ENCODE results near the gene TBXAS1. TPM values are rescaled to one million over a fixed set of nuclear protein-coding genes. Genes with fewer than 3 reads are reported as not detected.

The TBXAS1 gene
- polyA plus RNA-seq, 2 of the 4 experiments (the other 2 are of a cell fraction) = 8.8 to 11.6 TPM

GRCh38 chr7:140062118-140062527 lies 233.1 kb downstream of the TBXAS1 start:
- ChIA-PET CTCF (interaction anchor here (1.2 to 1.5 kb wide), 3 partner anchors 9 to 443 kb away, joined by 3 to 6 read pairs (median 4); no protein-coding TSS in a partner anchor), POLR2A (no interaction called here)
- Histone ChIP-seq H3K4me3 (peak overlapping the region; percentile 65), H3K27ac (peak overlapping the region; percentile 79 to 94), H3K4me1 (peaks cover 28% of the 10 kb centered on the region), H3K9me3 (peaks cover 17% of the 10 kb centered on the region), H3K4me2 (peak overlapping the region; percentile 88)
- DNase-seq (ENCODE audit: low read depth in 1 of 2, low spot score in 1 of 2) = peak in 1 of 2 experiments; percentile 13
- peak in 1 of 2 experiments; percentile 12; a peak in 1 of 6 replicates for ATAC-seq
- TF ChIP-seq KDM1A (IDR thresholded peaks at IDR 0.05; ENCODE audit: low read depth) (no peak), HOXA7 (CRISPR knock-in tag; IDR thresholded peaks at IDR 0.05) (no peak), FOSL2 (IDR thresholded peaks at IDR 0.05) (no peak), FOSL2 (CRISPR knock-in tag; IDR thresholded peaks at IDR 0.05) (no peak), MAFK (IDR thresholded peaks at IDR 0.05; ENCODE audit: partially characterized antibody) (no peak), RARB (CRISPR knock-in tag; IDR thresholded peaks at IDR 0.05) (no peak), JUN (IDR thresholded peaks at IDR 0.05) (no peak), NPAS2 (CRISPR knock-in tag; IDR thresholded peaks at IDR 0.05; ENCODE audit: borderline replicate concordance) (no peak), GATA3 (IDR thresholded peaks at IDR 0.05; ENCODE audit: borderline replicate concordance) (no peak), TP53 (CRISPR knock-in tag; IDR thresholded peaks at IDR 0.05) (no peak), EP300 (IDR thresholded peaks at IDR 0.05) (no peak)
- TF ChIP-seq, protein P1, sequence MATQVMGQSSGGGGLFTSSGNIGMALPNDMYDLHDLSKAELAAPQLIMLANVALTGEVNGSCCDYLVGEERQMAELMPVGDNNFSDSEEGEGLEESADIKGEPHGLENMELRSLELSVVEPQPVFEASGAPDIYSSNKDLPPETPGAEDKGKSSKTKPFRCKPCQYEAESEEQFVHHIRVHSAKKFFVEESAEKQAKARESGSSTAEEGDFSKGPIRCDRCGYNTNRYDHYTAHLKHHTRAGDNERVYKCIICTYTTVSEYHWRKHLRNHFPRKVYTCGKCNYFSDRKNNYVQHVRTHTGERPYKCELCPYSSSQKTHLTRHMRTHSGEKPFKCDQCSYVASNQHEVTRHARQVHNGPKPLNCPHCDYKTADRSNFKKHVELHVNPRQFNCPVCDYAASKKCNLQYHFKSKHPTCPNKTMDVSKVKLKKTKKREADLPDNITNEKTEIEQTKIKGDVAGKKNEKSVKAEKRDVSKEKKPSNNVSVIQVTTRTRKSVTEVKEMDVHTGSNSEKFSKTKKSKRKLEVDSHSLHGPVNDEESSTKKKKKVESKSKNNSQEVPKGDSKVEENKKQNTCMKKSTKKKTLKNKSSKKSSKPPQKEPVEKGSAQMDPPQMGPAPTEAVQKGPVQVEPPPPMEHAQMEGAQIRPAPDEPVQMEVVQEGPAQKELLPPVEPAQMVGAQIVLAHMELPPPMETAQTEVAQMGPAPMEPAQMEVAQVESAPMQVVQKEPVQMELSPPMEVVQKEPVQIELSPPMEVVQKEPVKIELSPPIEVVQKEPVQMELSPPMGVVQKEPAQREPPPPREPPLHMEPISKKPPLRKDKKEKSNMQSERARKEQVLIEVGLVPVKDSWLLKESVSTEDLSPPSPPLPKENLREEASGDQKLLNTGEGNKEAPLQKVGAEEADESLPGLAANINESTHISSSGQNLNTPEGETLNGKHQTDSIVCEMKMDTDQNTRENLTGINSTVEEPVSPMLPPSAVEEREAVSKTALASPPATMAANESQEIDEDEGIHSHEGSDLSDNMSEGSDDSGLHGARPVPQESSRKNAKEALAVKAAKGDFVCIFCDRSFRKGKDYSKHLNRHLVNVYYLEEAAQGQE (IDR thresholded peaks at IDR 0.05) = no peak
- TF ChIP-seq, protein P2, sequence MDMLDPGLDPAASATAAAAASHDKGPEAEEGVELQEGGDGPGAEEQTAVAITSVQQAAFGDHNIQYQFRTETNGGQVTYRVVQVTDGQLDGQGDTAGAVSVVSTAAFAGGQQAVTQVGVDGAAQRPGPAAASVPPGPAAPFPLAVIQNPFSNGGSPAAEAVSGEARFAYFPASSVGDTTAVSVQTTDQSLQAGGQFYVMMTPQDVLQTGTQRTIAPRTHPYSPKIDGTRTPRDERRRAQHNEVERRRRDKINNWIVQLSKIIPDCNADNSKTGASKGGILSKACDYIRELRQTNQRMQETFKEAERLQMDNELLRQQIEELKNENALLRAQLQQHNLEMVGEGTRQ (IDR thresholded peaks at IDR 0.05) = no peak
- TF ChIP-seq, protein P3, sequence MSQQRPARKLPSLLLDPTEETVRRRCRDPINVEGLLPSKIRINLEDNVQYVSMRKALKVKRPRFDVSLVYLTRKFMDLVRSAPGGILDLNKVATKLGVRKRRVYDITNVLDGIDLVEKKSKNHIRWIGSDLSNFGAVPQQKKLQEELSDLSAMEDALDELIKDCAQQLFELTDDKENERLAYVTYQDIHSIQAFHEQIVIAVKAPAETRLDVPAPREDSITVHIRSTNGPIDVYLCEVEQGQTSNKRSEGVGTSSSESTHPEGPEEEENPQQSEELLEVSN (IDR thresholded peaks at IDR 0.05; ENCODE audit: borderline replicate concordance, low read depth) = no peak
- WGBS (ENCODE audit: missing lambda C conversion rate) = 42% methylated on average over 27 of the region's 32 CpGs
- no peak for FAIRE-seq

- POLR2A ChIA-PET = interaction anchor here (0.9 kb wide), 1 partner anchor 382 kb away, joined by 3 read pairs; no protein-coding TSS in a partner anchor
- no peak for FAIRE-seq
- peak; percentile 41 to 79 for DNase-seq (ENCODE audit: low read depth in 1 of 2, low spot score in 1 of 2)
- Histone ChIP-seq H3K27ac (peak within 1 kb of the TSS; percentile 79 to 94), H3K4me2 (peak within 1 kb of the TSS; percentile 88), H3K4me1 (peaks cover 28% of the 10 kb centered on the region), H3K9me3 (peaks cover 22% of the 10 kb centered on the region), H3K4me3 (peak within 1 kb of the TSS; percentile 65)
- ATAC-seq = peak; percentile 74 to 76
- CTCF ChIA-PET = interaction anchor here (1.0 to 1.5 kb wide), 3 partner anchors 9 to 444 kb away, joined by 3 to 6 read pairs (median 4); no protein-coding TSS in a partner anchor
- 18% methylated on average over 10 of the region's 106 CpGs for WGBS (ENCODE audit: missing lambda C conversion rate)
- no peak for TF ChIP-seq NR3C1 (IDR thresholded peaks at IDR 0.05)
- no peak for TF ChIP-seq NFE2L2 (conservative IDR thresholded peaks at IDR 0.05; ENCODE audit: low read length)
- 0 out of 5 replicates have a peak, but pooled peaks of 1 of the 2 experiments have one; percentile 25 for TF ChIP-seq RAD21 (conservative IDR thresholded peaks at IDR 0.05 in 1 of 2, IDR thresholded peaks at IDR 0.05 in 1 of 2)
- TF ChIP-seq, protein P4, sequence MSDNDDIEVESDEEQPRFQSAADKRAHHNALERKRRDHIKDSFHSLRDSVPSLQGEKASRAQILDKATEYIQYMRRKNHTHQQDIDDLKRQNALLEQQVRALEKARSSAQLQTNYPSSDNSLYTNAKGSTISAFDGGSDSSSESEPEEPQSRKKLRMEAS (IDR thresholded peaks at IDR 0.05) = peak; percentile 77
- no peak for TF ChIP-seq MAFK (IDR thresholded peaks at IDR 0.05; ENCODE audit: partially characterized antibody)
- no peak for TF ChIP-seq NPAS2 (CRISPR knock-in tag; IDR thresholded peaks at IDR 0.05; ENCODE audit: borderline replicate concordance)
- peak; percentile 89 for TF ChIP-seq PHF8 (IDR thresholded peaks at IDR 0.05; ENCODE audit: borderline replicate concordance, low read depth)
- no peak for TF ChIP-seq EHF (CRISPR knock-in tag; IDR thresholded peaks at IDR 0.05)
- TF ChIP-seq POLR2A (IDR thresholded peaks at IDR 0.05; ENCODE audit: low read length) = peak; percentile 29; the same call in 1 of the 2 replicates
- TF ChIP-seq HDAC2 (IDR thresholded peaks at IDR 0.05) = 0 out of 2 replicates have a peak, but pooled peaks have one; percentile 17
- TF ChIP-seq ZNF302 (CRISPR knock-in tag; IDR thresholded peaks at IDR 0.05) = no peak
- no peak for TF ChIP-seq FOSL2 (IDR thresholded peaks at IDR 0.05)
- TF ChIP-seq FOSL2 (CRISPR knock-in tag; IDR thresholded peaks at IDR 0.05) = no peak
- no peak for TF ChIP-seq HOXB5 (CRISPR knock-in tag; IDR thresholded peaks at IDR 0.05)
- TF ChIP-seq, protein P1 (IDR thresholded peaks at IDR 0.05) = 0 out of 2 replicates have a peak, but pooled peaks have one; percentile 25
- TF ChIP-seq, protein P3 (IDR thresholded peaks at IDR 0.05; ENCODE audit: borderline replicate concordance, low read depth) = peak; percentile 59; the same call in 1 of the 2 replicates
These were observed 233.7 kb downstream of the TBXAS1 start, which contains the start of gene PARP12 for GRCh38 chr7:140062528-140063299. Gene PARP12 (minus strand): TSS chr7:140062951. CDS start chr7:140062847, 104 bp downstream.
